A673 (cell line): ENCODE measurements around the gene FGGY.

ENCODE experiments used
- EZH2 ChIP-seq: fragments of 200-600 bp; sonication (generic); IDR thresholded peaks from 2 replicates; pipeline ENCODE4 v1.6.1; 2017; ENCODE audit warnings: borderline replicate concordance, low read depth, mild to moderate bottlenecking, mixed read lengths, antibody characterized with exemption, low read length; ENCODE audit not compliant: poor library complexity, severe bottlenecking
- TF ChIP-seq, protein P1 (sequence below): fragments of 300-800, 200-600 bp; sonication (generic); conservative IDR thresholded peaks from 2 replicates; pipeline ENCODE4 v1.5.1; 2017; ENCODE audit warnings: low read depth, mild to moderate bottlenecking, antibody characterized with exemption, low read length, moderate library complexity, mixed read lengths

DNA sequence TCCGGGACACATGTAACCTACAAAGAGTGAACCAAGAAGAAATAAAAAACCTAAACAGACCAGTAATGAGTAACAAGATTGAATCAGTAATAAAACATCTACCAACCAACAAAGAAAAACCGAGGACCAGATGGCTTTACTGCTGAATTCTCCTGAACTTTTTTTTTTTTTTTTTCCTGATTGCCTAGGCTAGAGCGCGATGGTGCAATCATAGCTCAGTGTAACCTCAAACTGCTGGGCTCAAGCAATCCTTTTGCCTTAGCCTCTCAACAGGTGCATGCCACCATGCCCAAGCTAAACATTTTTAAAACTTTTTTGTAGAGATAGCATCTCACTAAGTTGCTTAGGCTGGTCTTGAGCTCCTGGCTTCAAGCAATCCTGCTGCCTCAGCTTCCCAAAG, 11.2 kb upstream of the FGGY start:
- TF ChIP-seq, protein P1, sequence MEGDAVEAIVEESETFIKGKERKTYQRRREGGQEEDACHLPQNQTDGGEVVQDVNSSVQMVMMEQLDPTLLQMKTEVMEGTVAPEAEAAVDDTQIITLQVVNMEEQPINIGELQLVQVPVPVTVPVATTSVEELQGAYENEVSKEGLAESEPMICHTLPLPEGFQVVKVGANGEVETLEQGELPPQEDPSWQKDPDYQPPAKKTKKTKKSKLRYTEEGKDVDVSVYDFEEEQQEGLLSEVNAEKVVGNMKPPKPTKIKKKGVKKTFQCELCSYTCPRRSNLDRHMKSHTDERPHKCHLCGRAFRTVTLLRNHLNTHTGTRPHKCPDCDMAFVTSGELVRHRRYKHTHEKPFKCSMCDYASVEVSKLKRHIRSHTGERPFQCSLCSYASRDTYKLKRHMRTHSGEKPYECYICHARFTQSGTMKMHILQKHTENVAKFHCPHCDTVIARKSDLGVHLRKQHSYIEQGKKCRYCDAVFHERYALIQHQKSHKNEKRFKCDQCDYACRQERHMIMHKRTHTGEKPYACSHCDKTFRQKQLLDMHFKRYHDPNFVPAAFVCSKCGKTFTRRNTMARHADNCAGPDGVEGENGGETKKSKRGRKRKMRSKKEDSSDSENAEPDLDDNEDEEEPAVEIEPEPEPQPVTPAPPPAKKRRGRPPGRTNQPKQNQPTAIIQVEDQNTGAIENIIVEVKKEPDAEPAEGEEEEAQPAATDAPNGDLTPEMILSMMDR: no peak
- TF ChIP-seq EZH2: no peak
